LNCaP clone FGC (cell line): Measurements from ENCODE around the gene SOX9.

Experiments used
- DNase-seq: peaks from one replicate; pipeline ENCODE4 v3.0.0-alpha.2; 2011; ENCODE audit warnings: low read depth
- H3K4me3 ChIP-seq: 2 replicates; pipeline ENCODE4 v1.5.1; 2011; ENCODE audit warnings: mild to moderate bottlenecking, low read depth, low read length, control low read depth
- TF ChIP-seq, protein P1 (sequence below): IDR thresholded peaks from 2 replicates; pipeline ENCODE4 v1.5.1; 2012; ENCODE audit warnings: mild to moderate bottlenecking; ENCODE audit not compliant: control insufficient read depth, insufficient read depth; ENCODE audit errors: extremely low read depth

Gene SOX9

DNA sequence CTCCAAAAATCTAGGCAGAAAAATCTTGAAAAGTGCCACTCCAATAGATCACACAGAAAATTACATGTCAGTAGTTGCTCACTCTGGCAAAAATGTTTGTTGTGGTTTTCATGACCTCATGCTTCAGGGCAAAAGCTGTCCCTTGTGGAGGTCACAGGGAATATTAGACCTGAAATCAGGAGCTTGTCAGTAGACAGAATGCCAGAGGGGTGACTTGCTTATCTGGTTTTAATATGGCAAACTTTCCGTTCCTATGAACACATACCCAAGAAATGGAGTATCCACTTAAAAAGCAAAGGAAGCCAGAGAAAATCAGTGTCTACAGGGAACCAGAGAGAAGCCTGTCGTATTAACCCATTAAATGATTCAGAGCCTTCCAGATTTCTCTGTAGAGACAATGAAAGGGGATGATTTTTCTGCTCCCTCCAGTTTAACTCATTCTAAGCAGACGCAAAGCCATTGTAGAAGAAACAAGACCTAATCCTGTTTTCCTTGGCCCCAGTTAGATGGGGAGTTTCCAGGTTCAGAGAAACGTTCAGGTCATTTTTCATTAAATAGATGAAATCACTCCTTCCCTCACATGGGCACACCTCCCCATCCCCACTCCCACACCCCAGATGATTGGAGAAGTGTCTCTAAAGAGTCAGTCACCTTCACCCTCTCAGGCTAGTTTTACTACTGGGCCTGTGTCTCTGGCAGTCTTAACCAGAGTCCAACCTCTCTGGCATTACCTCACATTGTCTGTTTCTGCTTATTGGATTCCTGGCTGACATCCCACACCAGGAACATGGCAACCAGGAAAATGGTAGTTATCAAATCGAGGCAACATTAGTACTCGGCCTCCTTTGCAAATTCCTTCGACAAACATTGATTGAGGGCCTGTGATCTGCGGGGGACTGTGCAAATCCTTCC lies 6.0 kb downstream of the SOX9 start:
- TF ChIP-seq, protein P1, sequence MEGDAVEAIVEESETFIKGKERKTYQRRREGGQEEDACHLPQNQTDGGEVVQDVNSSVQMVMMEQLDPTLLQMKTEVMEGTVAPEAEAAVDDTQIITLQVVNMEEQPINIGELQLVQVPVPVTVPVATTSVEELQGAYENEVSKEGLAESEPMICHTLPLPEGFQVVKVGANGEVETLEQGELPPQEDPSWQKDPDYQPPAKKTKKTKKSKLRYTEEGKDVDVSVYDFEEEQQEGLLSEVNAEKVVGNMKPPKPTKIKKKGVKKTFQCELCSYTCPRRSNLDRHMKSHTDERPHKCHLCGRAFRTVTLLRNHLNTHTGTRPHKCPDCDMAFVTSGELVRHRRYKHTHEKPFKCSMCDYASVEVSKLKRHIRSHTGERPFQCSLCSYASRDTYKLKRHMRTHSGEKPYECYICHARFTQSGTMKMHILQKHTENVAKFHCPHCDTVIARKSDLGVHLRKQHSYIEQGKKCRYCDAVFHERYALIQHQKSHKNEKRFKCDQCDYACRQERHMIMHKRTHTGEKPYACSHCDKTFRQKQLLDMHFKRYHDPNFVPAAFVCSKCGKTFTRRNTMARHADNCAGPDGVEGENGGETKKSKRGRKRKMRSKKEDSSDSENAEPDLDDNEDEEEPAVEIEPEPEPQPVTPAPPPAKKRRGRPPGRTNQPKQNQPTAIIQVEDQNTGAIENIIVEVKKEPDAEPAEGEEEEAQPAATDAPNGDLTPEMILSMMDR, result no peak
- DNase-seq, result no peak
- H3K4me3 ChIP-seq, result no peak overlapping the region

DNA sequence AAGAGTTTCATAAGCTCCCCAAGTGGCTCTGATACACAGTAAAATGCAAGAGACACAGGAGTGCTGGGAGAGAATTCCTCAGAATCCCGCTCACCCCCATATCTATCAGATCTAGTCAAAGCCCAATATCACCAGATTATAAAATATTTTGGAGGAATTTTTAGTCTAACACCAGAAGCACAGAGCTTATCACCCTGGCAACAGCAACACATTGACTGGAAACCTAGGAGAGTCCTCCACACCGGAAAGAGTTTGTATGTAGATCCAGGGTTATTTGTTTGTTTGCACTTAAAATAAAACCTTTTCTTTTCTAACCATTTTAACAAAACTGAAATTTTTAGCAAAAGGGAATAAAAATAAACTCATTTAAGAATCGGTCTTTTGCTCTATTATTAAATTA lies 7.2 kb downstream of the SOX9 start:
- no peak for DNase-seq
- TF ChIP-seq, protein P1, result no peak
- no peak overlapping the region for H3K4me3 ChIP-seq

DNA sequence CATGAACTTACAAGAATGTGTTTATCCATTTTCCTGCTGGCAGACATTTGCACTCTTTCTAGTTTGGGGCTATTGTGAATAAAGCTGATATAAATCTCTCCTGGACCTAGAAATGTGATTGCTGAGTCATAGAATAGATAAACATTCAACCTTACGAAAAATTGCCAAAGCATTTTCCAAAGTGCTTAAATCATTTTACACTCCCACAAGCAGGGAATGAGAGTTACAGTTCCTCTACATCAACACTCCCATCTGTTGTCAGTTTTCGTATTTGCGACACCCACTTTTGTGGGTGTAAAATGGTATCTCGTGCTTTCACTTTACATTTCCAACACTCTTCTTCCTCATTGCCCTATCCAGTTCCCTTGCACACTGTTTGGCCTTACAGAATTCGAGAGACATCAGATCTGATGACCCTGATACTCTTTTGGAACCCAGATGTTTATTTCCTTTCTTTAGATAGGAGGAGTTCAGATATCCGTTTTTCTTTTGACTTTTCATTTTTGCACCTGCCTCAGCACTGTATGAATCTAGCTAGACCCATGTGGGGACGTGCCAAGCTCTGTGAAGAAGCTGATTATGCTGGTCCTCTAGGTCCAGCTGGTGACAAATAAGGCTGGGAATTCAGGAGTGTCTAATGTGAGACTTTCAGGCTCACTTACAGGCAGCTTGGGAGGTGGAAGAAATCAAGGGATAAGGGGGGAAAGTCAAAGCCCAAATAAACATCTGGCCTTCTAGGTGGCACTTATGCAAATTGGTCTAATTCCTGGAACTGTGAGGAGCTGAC lies 14.0 kb downstream of the SOX9 start:
- no peak overlapping the region for H3K4me3 ChIP-seq
- no peak for DNase-seq
- TF ChIP-seq, protein P1, result no peak

DNA sequence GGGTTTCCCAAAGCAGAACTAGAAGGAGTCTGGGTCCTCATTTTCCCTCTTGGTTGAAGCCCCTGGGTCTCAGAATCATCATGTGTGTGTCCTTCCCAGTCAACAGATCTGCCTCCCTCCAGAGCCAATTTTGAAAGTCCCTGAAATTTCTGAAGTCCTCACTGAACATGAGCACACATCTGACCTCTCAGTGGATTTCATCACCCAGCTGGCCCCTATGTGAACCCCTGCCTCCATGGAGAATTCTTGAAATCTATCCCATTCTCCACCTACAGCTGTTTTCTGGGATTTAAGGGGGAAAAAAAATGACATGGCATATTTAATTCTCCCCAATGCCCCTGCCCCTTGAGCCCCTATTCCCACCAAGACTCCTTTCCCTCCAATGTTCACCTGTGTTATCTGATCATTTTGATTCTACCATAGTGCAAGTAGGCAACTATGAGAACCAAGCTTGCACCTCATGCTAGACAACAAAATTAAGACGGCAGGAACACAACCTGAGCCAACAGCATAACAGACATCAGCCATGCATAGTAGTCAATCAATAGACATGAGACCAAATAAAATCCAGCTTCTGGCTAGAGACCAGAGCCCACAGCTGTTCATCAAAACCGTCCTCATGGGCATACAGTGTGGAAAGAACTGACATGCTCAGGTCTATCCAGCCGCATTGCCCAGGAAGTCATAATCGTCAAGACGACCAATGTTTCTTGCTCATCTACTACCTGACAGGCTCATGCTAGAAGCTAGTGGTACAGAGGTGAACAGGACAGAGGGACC lies 14.9 kb downstream of the SOX9 start:
- H3K4me3 ChIP-seq, result no peak overlapping the region
- TF ChIP-seq, protein P1, result no peak
- no peak for DNase-seq

DNA sequence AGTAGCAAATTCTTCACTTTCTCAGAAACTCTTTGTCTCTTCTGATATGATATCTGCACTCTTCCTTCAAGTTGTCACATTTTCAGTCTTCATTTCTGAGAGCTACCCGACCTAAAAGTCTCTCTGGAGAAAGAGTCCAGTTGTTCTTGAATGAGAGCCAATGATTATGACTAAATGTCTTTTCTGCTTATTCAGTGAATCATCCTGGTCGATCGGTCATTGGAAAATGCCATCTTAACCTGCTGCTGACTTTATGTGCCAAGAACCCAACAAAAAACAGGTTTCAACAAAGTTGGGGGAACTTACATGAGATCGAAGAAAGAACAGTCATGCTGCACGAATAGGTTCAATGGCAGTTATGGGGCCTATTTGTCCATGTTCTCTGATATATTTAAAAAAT lies 15.9 kb downstream of the SOX9 start:
- no peak overlapping the region for H3K4me3 ChIP-seq
- no peak for DNase-seq
- TF ChIP-seq, protein P1, result no peak

DNA sequence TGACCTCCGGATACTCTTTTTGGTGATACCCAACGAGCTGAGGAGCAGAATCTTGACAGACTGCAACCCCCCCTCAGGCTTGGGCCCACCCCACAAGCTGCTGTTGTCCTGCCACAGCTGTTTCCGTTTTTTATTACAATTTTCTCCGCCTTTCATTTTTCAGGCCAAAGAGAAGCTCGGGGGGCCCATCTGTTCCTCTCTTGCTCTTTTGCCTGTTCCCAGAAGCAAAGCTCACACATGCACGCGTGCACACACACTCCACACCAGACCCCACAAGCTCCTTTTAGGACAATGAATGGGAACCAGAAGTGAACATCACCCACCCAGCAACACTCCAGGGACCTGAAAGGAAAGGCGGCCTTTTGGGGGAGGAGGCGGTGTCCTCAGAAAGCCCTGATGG lies 16.3 kb downstream of the SOX9 start:
- no peak overlapping the region for H3K4me3 ChIP-seq
- DNase-seq, result no peak
- TF ChIP-seq, protein P1, result no peak
